ENCODE data around the gene RASAL2. TPM values are rescaled to one million over a fixed set of nuclear protein-coding genes. Genes with fewer than 3 reads are reported as not detected.
"Not testable (repeated sequence)": the region's sequence is repeated elsewhere in the genome, so short reads cannot be mapped to it uniquely, and the experiment has no call there.

RASAL2 gene
- total RNA-seq, 1 donor from 2014 or later = 57.5 TPM

DNA sequence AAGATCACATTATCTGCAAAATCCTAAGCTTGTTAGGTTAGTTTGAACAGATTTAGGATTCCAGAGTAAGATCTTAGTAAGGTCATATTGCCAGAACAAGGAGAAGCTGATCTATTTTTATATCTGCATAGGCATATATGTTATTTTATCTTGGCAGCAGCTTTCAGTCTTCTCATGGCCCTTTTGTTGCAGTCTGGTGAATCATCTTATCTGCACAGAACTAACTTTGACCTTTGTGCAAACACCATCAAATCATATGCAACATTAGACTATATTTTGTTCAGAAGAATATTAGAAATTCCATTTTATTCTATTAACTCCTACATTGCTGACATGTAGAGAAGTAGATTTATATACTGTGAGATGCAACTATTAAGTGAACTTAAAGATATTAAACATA lies 295.5 kb downstream of the RASAL2 start:
- peaks cover 4 to 6% of the 10 kb centered on the region in 2 donors for H3K4me1 ChIP-seq
- TF ChIP-seq, protein P1, sequence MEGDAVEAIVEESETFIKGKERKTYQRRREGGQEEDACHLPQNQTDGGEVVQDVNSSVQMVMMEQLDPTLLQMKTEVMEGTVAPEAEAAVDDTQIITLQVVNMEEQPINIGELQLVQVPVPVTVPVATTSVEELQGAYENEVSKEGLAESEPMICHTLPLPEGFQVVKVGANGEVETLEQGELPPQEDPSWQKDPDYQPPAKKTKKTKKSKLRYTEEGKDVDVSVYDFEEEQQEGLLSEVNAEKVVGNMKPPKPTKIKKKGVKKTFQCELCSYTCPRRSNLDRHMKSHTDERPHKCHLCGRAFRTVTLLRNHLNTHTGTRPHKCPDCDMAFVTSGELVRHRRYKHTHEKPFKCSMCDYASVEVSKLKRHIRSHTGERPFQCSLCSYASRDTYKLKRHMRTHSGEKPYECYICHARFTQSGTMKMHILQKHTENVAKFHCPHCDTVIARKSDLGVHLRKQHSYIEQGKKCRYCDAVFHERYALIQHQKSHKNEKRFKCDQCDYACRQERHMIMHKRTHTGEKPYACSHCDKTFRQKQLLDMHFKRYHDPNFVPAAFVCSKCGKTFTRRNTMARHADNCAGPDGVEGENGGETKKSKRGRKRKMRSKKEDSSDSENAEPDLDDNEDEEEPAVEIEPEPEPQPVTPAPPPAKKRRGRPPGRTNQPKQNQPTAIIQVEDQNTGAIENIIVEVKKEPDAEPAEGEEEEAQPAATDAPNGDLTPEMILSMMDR (IDR thresholded peaks at IDR 0.05) = no peak
- intact Hi-C loops (cut with DNase I) = no loop called here

DNA sequence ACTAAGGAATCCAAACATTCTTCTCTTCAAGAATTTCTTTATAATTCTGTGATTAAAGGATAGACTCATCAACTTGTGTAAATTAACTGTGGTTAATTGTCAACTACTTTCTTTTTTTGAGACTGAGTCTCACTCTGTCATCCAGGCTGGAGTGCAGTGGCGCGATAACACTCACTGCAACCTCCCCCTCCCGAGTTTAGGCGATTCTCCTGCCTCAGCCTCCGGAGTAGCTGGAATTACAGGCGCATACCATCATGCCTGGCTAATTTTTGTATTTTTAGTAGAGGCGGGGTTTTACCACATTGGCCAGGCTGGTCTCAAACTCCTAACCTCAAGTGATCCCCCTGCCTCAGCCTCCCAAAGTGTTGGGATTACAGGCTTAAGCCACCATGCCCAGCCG lies 296.4 kb downstream of the RASAL2 start:
- H3K4me1 ChIP-seq; H3K27me3 ChIP-seq; DNase-seq (ENCODE audit: low spot score in 2 of 2); H3K36me3 ChIP-seq; H3K9me3 ChIP-seq; H3K27ac ChIP-seq; H3K4me3 ChIP-seq; intact Hi-C loops (cut with DNase I): not testable (repeated sequence)

More for the DNA sequence above, 295.5 kb downstream of the RASAL2 start:
- H3K36me3 ChIP-seq = no peaks in the 10 kb centered on the region
- H3K27ac ChIP-seq = no peak overlapping the region
- H3K27me3 ChIP-seq = no peaks in the 10 kb centered on the region
- H3K4me3 ChIP-seq = no peak overlapping the region
- H3K9me3 ChIP-seq = no peaks in the 10 kb centered on the region
- DNase-seq (ENCODE audit: low spot score in 2 of 2) = no peak

DNA sequence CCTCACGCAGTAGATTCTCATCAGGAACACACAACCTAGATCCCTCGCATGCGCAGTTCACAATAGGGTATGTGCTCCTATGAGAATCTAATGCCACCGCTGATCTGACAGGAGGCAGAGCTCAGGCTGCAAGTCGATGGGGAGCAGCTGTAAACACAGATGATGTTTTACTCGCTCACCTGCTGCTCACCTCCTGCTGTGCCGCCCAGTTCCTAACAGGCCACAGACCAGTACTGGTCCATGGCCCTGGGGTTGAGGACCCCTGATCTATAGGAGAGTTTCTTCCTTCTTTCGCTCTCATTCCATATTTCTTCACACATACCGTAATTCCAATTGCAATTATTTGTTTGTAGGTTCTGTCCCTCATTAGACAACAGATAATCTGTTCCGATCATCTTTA lies 299.5 kb downstream of the RASAL2 start:
- H3K4me1 ChIP-seq = peaks cover 4% of the 10 kb centered on the region in 2 donors
- no peaks in the 10 kb centered on the region for H3K9me3 ChIP-seq
- no peak overlapping the region for H3K27ac ChIP-seq
- no peaks in the 10 kb centered on the region for H3K36me3 ChIP-seq
- H3K4me3 ChIP-seq = no peak overlapping the region
- TF ChIP-seq, protein P1 (IDR thresholded peaks at IDR 0.05) = no peak
- intact Hi-C loops (cut with DNase I) = no loop called here
- no peak for DNase-seq (ENCODE audit: low spot score in 2 of 2)
- no peaks in the 10 kb centered on the region for H3K27me3 ChIP-seq

DNA sequence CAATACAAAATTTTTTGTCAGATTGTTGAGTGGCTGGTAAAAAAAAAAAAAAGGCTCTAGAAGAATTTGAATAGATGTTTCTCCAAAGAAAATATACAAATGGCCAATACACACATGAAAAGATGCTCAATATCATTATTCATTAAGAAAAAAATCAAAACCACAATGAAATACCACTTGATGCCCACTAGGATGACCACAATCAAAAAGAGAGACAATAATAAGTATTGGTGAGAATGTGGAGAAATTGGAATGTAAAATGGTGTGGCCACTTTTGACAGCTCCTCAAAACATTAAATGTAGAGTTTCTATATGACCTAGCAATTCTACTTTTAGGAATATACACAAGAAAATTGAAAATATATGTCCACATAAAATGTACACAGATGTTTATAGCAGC lies 302.9 kb downstream of the RASAL2 start:
- no peak for DNase-seq (ENCODE audit: low spot score in 2 of 2)
- H3K9me3 ChIP-seq = no peaks in the 10 kb centered on the region
- intact Hi-C loops (cut with DNase I) = no loop called here
- H3K4me1 ChIP-seq = no peaks in the 10 kb centered on the region
- no peaks in the 10 kb centered on the region for H3K36me3 ChIP-seq
- no peak overlapping the region for H3K27ac ChIP-seq
- H3K4me3 ChIP-seq = no peak overlapping the region
- no peaks in the 10 kb centered on the region for H3K27me3 ChIP-seq
- TF ChIP-seq, protein P1 (IDR thresholded peaks at IDR 0.05) = no peak

DNA sequence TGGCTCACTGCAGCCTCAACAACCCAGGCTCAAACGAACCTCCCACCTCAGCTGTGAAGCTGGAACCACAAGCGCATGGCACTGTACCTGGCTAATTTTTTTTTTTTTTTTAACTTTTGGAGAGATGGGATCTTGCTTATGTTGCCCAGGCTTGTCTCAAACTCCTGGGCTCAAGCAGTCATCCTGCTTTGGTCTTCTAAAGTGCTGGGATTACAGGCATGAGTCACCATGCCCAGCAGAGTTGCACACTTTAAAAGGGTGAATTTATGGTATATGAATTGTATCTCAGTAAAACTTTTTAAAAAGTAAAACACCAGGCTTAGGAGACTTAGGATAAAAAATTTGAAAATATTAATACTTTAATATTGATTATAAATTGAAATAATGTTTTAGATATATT lies 303.8 kb downstream of the RASAL2 start:
- no peaks in the 10 kb centered on the region for H3K36me3 ChIP-seq
- no peak for DNase-seq (ENCODE audit: low spot score in 2 of 2)
- no peak overlapping the region for H3K27ac ChIP-seq
- no peak overlapping the region for H3K4me3 ChIP-seq
- H3K4me1 ChIP-seq = no peaks in the 10 kb centered on the region
- H3K27me3 ChIP-seq = no peaks in the 10 kb centered on the region
- H3K9me3 ChIP-seq = no peaks in the 10 kb centered on the region
- intact Hi-C loops (cut with DNase I) = no loop called here
- TF ChIP-seq, protein P1 (IDR thresholded peaks at IDR 0.05) = no peak

DNA sequence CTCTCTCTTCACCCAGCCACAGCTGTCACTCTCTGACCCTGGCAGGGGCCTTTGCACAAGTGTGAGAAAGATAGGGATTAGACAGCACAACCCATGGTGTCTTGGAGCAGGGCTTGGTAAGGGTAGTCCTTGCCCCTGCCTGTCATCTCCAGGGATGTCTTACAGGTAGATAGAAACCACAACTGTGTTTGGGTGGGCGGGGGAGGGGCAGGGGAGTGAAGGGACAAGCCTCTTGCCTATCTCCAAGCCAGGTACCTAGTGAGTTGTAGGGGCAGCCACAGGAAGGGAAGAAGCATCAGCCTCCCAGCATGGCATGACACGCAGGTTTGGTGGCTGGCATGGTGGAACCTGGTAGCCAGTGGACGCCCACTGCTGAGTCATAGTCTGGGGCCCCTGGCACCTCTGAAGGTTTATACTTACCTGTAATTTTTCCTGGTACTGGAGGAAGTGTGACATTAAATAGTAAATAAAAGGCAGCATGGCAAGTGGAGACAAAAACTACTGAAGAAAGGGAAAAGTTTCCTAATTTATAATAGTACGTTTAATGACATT lies 305.3 kb downstream of the RASAL2 start:
- H3K27ac ChIP-seq = no peak overlapping the region
- H3K4me3 ChIP-seq = no peak overlapping the region
- no peaks in the 10 kb centered on the region for H3K36me3 ChIP-seq
- TF ChIP-seq, protein P1 (IDR thresholded peaks at IDR 0.05) = no peak
- no peaks in the 10 kb centered on the region for H3K9me3 ChIP-seq
- H3K27me3 ChIP-seq = no peaks in the 10 kb centered on the region
- H3K4me1 ChIP-seq = no peaks in the 10 kb centered on the region
- DNase-seq (ENCODE audit: low spot score in 2 of 2) = no peak
- intact Hi-C loops (cut with DNase I) = no loop called here

Measured in ascending aorta (tissue), 2 donors.